ENCODE measurements around the gene CREM.

The CREM gene

DNA sequence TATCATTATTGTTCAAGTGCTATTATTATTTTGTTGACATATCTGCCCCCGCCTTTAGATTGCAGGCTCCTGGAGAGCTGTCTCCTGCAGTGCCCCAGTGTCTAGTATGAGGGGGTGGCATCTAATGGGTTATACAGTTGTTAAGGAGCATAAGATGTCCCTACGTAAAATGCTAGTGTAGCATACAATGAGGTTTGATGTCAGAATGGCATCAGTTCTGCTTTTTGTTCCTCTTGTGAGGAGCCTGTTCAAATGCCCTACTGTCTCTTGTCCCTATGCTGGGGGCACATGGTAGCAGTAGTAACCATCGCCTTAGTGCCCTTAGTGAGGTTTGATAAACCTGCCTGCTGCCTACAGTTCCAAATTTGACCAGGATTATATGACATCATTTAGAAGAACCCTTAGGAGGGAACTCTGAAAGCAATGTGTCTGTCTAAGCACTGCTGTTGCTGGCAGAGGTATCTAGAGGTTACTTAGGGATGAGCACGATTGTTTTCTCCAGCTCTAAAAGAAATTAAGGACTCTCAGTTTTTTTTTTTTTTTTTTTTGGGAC is 9.7 kb downstream of the CREM start:
- no peak for FAIRE-seq

DNA sequence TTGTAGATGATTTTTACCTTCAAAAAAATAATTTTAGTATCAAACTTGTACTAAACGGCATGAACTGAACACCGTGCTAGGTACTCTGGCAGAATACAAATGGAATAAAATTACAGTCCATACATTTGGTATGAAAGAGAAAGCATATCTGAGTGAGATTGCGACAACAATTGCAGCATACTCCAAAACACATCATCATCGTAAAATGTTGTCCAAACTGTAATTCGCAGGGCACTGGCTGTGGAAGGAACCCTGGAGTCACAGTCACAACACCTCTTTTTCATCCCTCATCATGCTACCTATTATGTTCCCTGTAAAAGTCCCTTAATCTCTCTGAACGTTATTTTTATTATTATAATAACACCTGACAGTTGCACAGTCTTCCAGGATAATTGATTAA is 13.5 kb downstream of the CREM start:
- no peak for FAIRE-seq

DNA sequence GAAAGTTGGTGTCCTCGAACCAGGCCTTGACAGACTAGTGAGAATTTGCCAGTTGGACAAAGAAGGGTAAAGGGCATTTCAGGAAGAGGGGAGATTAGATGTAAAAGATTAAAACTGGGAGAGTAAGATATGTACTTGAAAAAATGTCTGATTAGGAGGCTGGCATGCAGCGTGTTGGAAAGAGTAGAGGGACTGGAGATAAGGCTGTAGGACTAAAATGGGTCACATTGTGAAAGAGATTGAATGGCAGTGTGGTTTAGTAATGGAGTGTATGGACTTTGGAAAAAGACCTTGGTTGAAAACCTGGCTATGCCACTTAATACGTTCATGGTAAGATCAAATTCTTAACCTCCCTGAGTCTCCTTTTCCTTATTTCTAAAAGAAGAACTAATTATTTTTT is 14.1 kb downstream of the CREM start:
- FAIRE-seq = no peak

DNA sequence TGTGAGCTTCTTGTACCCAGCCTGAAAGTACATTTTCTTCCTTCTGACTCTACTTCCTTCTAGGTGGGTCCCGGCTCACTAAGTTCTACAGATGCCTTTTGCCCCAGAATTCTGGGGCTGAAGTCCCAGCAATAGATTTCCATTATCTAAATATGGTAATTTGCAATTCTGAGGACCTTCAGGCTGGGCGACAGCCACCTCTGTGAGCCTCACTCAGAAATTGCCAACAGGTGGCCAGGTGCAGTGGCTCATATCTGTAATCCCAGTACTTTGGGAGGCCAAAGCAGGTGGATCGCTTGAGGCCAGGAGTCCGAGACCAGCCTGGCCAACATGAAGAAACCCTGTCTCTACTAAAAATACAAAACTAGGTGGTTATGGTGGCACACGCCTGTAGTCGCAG is 23.7 kb downstream of the CREM start:
- no peak for FAIRE-seq

- FAIRE-seq = no peak
Observed at GRCh38 chr10:35152992-35153391, 26.3 kb downstream of the CREM start.

- FAIRE-seq = no peak
Observed at GRCh38 chr10:35153716-35154115, 27.1 kb downstream of the CREM start.

DNA sequence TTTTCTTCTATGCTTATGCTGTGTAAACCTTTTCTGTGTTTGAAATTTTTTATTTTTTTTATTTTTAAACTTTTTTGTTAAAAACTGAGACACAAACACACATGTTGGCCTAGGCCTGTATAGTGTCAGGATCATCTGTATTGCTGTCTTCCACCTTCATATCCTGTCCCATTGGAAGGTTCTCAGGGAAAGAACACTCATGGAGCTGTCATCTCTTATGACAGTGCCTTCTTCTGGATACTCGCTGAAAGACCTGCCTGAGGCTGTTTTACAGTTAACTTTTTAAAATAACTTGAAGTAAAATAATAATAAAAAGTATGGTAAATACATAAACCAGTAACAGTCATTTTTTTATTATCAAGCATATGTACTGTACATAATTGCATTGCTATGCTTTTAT is 34.1 kb downstream of the CREM start:
- no peak for FAIRE-seq

GRCh38 chr10:35161906-35162305 is 35.3 kb downstream of the CREM start:
- FAIRE-seq = no peak

DNA sequence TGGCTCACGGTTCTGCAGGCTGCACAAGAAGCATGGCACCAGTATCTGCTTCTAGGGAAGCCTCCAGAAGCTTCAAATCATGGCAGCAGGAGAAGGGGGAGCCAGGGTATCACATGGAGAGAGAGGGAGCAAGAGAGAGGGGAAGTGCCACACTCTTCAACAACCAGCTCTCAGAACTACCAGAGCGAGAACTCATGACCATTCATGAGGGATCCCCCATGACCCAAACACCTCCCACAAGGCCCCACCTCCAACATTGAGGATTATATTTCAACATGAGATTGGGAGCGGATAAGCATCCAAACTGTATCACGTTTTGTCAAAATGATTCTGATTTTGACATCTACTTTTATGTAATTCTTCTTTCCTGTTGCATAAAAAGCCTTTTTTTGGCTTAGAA is 38.5 kb downstream of the CREM start:
- FAIRE-seq = no peak

GRCh38 chr10:35165811-35166210 is 39.2 kb downstream of the CREM start:
- no peak for FAIRE-seq

DNA sequence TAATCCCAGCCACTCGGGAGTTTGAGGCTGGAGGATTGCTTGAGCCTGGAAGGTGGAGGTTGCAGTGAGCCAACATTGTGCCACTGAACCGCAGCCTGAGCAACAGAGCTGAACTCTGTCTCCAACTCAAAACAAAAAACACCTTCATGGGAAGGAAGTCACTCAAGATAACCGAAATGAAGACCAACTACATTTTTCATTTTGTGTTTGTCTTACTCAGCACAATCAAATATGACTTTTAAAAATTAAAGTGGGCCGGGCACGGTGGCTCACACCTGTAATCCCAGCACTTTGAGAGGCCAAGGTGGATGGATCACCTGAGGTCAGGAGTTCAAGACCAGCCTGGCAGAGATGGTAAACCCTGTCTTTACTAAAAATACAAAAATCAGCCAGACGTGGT is 40.0 kb downstream of the CREM start:
- FAIRE-seq = no peak

GRCh38 chr10:35167342-35167741 is 40.7 kb downstream of the CREM start:
- FAIRE-seq = no peak

GRCh38 chr10:35172146-35172545 is 45.5 kb downstream of the CREM start:
- no peak for FAIRE-seq

DNA sequence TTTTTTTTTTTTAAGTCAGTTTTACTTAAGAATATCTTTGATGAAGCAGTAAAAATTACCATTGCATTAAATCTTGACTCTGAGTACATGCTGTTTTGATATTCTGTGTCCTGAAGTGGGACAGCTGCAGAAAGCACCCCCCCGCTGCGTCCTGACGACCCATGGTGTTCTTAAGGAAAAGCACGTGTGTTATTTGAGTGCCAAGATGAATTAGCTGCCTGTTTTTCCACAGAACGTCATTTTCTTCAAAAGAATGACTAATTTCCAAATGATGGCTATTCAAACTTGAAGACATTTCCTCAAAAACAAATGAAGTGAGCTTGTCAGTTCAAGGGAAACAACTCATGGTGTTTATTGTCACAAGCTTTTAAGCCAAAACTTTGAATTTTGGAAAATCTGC is 45.9 kb downstream of the CREM start:
- no peak for FAIRE-seq

DNA sequence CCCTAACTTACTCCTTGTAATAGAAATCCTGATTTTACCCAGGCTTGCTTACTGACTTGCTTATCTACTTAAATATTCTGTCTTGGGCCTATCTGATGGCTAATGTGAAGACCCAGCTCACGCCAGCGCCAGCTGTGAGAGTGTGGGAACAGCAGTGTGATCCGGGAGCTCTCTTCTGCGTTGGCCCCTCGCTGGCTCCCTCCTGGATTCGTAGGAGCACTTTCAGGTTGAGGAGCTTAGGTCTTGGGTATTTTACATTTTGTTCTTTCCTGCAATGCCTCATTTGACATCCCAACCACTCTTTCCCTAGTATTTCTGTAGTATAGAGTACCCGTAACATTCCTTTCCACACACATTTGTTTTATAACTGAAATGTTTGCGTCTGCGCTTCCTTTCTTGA is 51.7 kb downstream of the CREM start:
- FAIRE-seq = no peak

- FAIRE-seq = no peak
Observed at GRCh38 chr10:35182631-35183510, 56.2 kb downstream of the CREM start.

- no peak for FAIRE-seq
Observed at GRCh38 chr10:35184527-35185171, 58.0 kb downstream of the CREM start.

- FAIRE-seq = no peak
Observed at GRCh38 chr10:35185260-35186034, 58.8 kb downstream of the CREM start.

- no peak for FAIRE-seq
Observed at GRCh38 chr10:35188954-35189353, 62.3 kb downstream of the CREM start.

DNA sequence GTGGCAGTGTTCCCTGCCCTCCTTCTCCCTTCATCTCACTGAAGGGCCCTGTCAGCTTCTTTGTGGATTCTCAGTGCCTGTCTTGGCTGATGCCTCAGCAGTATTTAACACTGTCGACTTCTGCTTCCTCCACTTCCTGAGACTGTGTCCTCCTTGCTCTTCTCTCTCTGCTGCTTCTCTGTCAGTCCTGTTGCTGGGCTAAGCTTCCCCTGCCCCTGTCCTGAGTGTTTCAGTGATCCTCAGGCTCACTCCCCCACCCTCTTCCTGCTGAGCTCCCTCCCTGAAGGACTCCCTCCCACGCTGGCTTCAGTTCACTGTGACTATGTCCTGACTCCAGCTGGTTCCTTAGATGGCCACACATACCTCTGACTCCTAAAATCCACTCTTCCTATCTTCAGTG is 64.9 kb downstream of the CREM start:
- FAIRE-seq = no peak

DNA sequence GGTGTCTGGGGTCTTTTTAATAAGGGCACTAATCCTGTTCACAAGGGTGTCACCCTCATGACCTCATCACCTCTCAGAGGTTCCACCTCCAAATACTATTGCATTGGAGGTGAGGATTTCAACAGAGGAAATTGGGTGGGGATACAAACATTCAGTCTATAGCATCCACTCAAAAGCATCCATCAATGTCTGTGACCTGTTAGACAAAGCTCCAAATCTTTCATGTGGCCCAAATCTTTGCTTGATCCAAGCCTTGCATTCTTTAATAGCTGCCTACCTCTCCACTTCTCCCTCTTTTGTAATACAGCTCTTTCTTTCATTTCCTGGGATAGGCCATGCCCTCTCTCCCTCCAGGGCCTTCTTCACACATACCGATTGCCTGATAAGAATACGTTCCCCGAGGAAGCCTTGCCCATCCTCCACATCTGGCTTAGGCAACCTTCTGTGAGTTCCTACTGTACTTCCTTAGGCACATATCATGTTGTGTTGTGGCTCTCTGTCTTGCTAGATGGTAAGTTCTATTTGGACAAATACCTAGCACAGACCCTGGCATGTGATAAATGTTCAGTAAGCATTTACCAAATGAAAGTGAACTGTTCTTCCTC is 66.1 kb downstream of the CREM start:
- no peak for FAIRE-seq

GRCh38 chr10:35194471-35194870 is 67.8 kb downstream of the CREM start:
- no peak for FAIRE-seq

- FAIRE-seq = no peak
Observed at GRCh38 chr10:35194906-35195305, 68.3 kb downstream of the CREM start.
